Adrenal gland (tissue), 5 donors: ENCODE data around the gene CLIC4.
"Not testable (repeated sequence)": the region's sequence is repeated elsewhere in the genome, so short reads cannot be mapped to it uniquely, and the experiment has no call there.

ENCODE experiments used
- CTCF ChIP-seq, 6 experiments: fragments of 450-650 bp in 4 of 6; fragments of 200-600 bp in 2 of 6; sonication (generic) in 1 of 6; IDR thresholded peaks; 1 replicate in 5 of 6; 2 replicates in 1 of 6; pipeline versions ENCODE4 v1.5.1 to v1.8.0; 2016 to 2021; ENCODE audit warnings: antibody characterized with exemption in 6 of 6, mild to moderate bottlenecking in 2 of 6, moderate library complexity in 1 of 6
- POLR2A ChIP-seq, 2 donors: fragments of 450-650 bp; IDR thresholded peaks; one replicate each; pipeline ENCODE4 v1.6.1; 2017; ENCODE audit warnings: antibody characterized with exemption in 2 of 2, mild to moderate bottlenecking in 2 of 2, moderate library complexity in 1 of 2
- donor health status: DM: no; HTN: no; CAD: no.

GRCh38 chr1:24820221-24820620, 75.0 kb downstream of the CLIC4 start:
- not testable (repeated sequence) for TF ChIP-seq POLR2A, CTCF (IDR thresholded peaks at IDR 0.05)
